ENCODE measurements around the gene SLC25A29.

DNA sequence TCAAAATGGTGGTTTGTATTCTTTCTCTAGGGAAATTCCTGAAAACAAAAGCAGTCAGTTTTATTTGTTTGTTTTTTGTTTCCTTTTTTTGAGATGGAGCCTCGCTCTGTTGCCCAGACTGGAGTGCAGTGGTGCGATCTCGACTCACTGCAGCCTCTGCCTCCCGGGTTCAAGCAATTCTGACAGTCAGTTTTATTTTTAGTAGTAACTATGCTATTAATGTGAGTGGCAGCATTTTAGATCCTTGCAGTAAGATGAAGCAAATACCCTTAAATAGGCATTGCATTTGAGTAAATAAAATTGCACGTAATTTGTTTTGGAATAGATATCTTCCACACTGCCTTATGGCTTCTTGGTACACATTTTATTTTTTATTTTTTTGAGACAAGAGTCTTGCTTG lies 43.7 kb downstream of the SLC25A29 start:
- TF ChIP-seq GATA2 (IDR thresholded peaks at IDR 0.05; ENCODE audit: low read depth, low read length) (no peak), GATA3 (IDR thresholded peaks at IDR 0.05; ENCODE audit: low read depth, low read length) (no peak)
